ENCODE results near the gene COL24A1. TPM values are rescaled to one million over a fixed set of nuclear protein-coding genes. Genes with fewer than 3 reads are reported as not detected.
"Not testable (repeated sequence)": the region's sequence is repeated elsewhere in the genome, so short reads cannot be mapped to it uniquely, and the experiment has no call there.

The COL24A1 gene
- total RNA-seq, 4 donors from 2014 or later, result 1.2 to 4.7 (median 3.3) TPM

DNA sequence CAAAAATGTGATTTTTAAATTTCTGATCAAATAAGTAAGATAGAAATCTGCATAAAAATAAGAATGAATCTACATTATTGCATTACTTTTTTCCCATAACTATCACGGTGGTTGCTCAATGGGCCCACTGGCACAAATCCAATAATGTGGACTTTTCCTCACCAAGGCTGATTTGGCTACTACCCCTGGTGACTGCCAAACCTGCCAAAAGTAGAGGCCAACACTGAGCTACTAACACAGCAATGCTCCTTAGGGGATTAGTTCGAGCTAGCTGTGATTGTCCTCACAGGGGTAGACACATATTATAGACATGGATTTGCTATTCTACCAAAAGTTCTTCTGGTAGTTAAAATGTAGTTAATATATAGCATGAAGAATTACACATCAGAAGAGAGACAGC lies 340.7 kb downstream of the COL24A1 start:
- TF ChIP-seq CTCF (IDR thresholded peaks at IDR 0.05) (no peak), POLR2AphosphoS5 (IDR thresholded peaks at IDR 0.05) (no peak), EP300 (IDR thresholded peaks at IDR 0.05) (no peak), POLR2A (IDR thresholded peaks at IDR 0.05) (no peak)
- no peaks in the 10 kb centered on the region for H3K36me3 ChIP-seq
- no peak overlapping the region for H3K27ac ChIP-seq
- no peaks in the 10 kb centered on the region for H3K27me3 ChIP-seq
- H3K4me3 ChIP-seq, result no peak overlapping the region
- WGBS, 2 donors (ENCODE audit: low coverage in 1 of 2), result 73% methylated on average over 2 of the region's 2 CpGs
- H3K9me3 ChIP-seq, result no peaks in the 10 kb centered on the region
- no peaks in the 10 kb centered on the region for H3K4me1 ChIP-seq
- peak; percentile 34 for ATAC-seq

- Histone ChIP-seq H3K27me3 (no peaks in the 10 kb centered on the region), H3K27ac (no peak overlapping the region), H3K4me3 (no peak overlapping the region), H3K36me3 (no peaks in the 10 kb centered on the region), H3K4me1 (no peaks in the 10 kb centered on the region), H3K9me3 (no peaks in the 10 kb centered on the region)
- no peak for TF ChIP-seq CTCF (IDR thresholded peaks at IDR 0.05)
- no peak for TF ChIP-seq POLR2AphosphoS5 (IDR thresholded peaks at IDR 0.05)
- no peak for TF ChIP-seq EP300 (IDR thresholded peaks at IDR 0.05)
- no peak for TF ChIP-seq POLR2A (IDR thresholded peaks at IDR 0.05)
- ATAC-seq, result no peak
- 14 to 36% methylated on average over 1 of the region's 1 CpG for WGBS, 2 donors (ENCODE audit: low coverage in 1 of 2)
Measured at GRCh38 chr1:85806236-85806965, 350.2 kb downstream of the COL24A1 start.

GRCh38 chr1:85801520-85801919 lies 355.1 kb downstream of the COL24A1 start:
- H3K4me1 ChIP-seq, result no peaks in the 10 kb centered on the region
- 100% methylated on average over 1 of the region's 1 CpG for WGBS, 2 donors (ENCODE audit: low coverage in 1 of 2)
- TF ChIP-seq POLR2A (IDR thresholded peaks at IDR 0.05) (no peak), POLR2AphosphoS5 (IDR thresholded peaks at IDR 0.05) (no peak), EP300 (IDR thresholded peaks at IDR 0.05) (no peak)
- H3K27ac ChIP-seq, result no peak overlapping the region
- no peaks in the 10 kb centered on the region for H3K36me3 ChIP-seq
- H3K27me3 ChIP-seq, result no peaks in the 10 kb centered on the region
- H3K9me3 ChIP-seq, result no peaks in the 10 kb centered on the region
- no peak for ATAC-seq
- H3K4me3 ChIP-seq, result no peak overlapping the region

DNA sequence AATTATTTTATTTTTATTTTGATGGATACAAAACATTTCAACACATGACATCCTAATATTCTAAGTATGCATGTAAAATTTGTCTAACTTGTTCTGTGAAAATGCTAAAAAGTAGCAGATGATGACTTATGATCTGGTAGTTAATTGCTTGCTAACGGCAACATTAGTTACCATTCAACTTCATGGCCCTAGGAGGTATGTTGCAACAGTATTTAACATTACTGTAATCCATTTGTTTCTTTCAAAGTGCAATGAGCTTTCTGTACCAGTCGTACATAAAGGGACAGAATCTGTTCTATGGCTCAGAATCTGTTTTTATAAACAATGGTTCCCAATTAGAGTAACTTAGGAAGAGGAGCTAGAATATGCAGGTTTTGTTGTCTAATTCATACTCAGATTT lies 356.8 kb downstream of the COL24A1 start:
- Histone ChIP-seq H3K27me3 (no peaks in the 10 kb centered on the region), H3K27ac (no peak overlapping the region), H3K36me3 (no peaks in the 10 kb centered on the region), H3K9me3 (no peaks in the 10 kb centered on the region), H3K4me3 (no peak overlapping the region), H3K4me1 (no peaks in the 10 kb centered on the region)
- WGBS, 2 donors (ENCODE audit: low coverage in 1 of 2), result 82 to 86% methylated on average over 2 of the region's 2 CpGs
- no peak for ATAC-seq
- TF ChIP-seq POLR2A (IDR thresholded peaks at IDR 0.05) (no peak), POLR2AphosphoS5 (IDR thresholded peaks at IDR 0.05) (no peak), EP300 (IDR thresholded peaks at IDR 0.05) (no peak), CTCF (IDR thresholded peaks at IDR 0.05) (no peak)

DNA sequence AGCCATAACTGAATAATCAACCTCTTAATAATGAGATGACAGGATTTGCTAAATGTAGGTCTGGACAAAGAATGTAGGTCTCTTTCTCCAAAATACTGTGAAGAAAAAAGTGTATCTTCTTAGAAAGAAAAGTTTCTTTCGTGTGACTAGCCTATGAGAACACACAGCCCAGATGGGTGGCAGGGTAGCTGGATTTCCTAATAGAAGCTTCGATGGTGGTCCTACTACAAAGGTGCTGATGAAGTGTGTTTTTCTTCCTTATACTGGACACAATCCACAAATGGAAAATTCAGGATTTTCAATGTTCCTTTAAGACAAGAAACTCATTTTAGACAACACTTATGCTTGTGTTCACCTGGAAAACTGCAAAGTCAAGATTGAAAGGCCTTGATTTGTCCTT lies 358.2 kb downstream of the COL24A1 start:
- WGBS, 2 donors (ENCODE audit: low coverage in 1 of 2), result 91 to 94% methylated on average over 2 of the region's 2 CpGs
- H3K4me1 ChIP-seq, result no peaks in the 10 kb centered on the region
- H3K36me3 ChIP-seq, result no peaks in the 10 kb centered on the region
- H3K4me3 ChIP-seq, result no peak overlapping the region
- ATAC-seq, result no peak
- no peak overlapping the region for H3K27ac ChIP-seq
- no peak for TF ChIP-seq POLR2AphosphoS5 (IDR thresholded peaks at IDR 0.05)
- TF ChIP-seq POLR2A (IDR thresholded peaks at IDR 0.05), result no peak
- no peak for TF ChIP-seq EP300 (IDR thresholded peaks at IDR 0.05)
- TF ChIP-seq CTCF (IDR thresholded peaks at IDR 0.05), result no peak
- no peaks in the 10 kb centered on the region for H3K9me3 ChIP-seq
- H3K27me3 ChIP-seq, result no peaks in the 10 kb centered on the region

- not testable (repeated sequence) for H3K27me3 ChIP-seq, H3K4me3 ChIP-seq, H3K27ac ChIP-seq, H3K9me3 ChIP-seq, H3K4me1 ChIP-seq, ATAC-seq, H3K36me3 ChIP-seq
- 95 to 100% methylated on average over 2 to 6 of the region's 6 CpGs for WGBS, 2 donors (ENCODE audit: low coverage in 1 of 2)
Measured at GRCh38 chr1:85777021-85777420, 379.6 kb downstream of the COL24A1 start.
